Dedifferentiated amniotic fluid mesenchymal stem cell (primary cell): ENCODE data around the gene TBC1D22A.
"Not testable (repeated sequence)": the region's sequence is repeated elsewhere in the genome, so short reads cannot be mapped to it uniquely, and the experiment has no call there.

ENCODE experiments used
- DNase-seq: peaks from one replicate; pipeline ENCODE4 v3.0.0-alpha.2; 2016; ENCODE audit errors: extremely low spot score

The TBC1D22A gene

GRCh38 chr22:46812788-46813187 lies 50.3 kb downstream of the TBC1D22A start:
- no peak for DNase-seq

GRCh38 chr22:46813816-46814597 lies 51.6 kb downstream of the TBC1D22A start:
- DNase-seq, result peak; percentile 47

- DNase-seq, result no peak
Observed at GRCh38 chr22:46815132-46815531, 52.7 kb downstream of the TBC1D22A start.

- no peak for DNase-seq
Observed at GRCh38 chr22:46815559-46815895, 53.1 kb downstream of the TBC1D22A start.

GRCh38 chr22:46815896-46816731 lies 53.7 kb downstream of the TBC1D22A start:
- DNase-seq, result peak; percentile 64

- DNase-seq, result not testable (repeated sequence)
Observed at GRCh38 chr22:46817390-46817789, 54.9 kb downstream of the TBC1D22A start.

GRCh38 chr22:46823248-46823647 lies 60.8 kb downstream of the TBC1D22A start:
- no peak for DNase-seq

- DNase-seq, result no peak
Observed at GRCh38 chr22:46823654-46824053, 61.2 kb downstream of the TBC1D22A start.

- no peak for DNase-seq
Observed at GRCh38 chr22:46824344-46824909, 62.0 kb downstream of the TBC1D22A start.

- no peak for DNase-seq
Observed at GRCh38 chr22:46824980-46825544, 62.6 kb downstream of the TBC1D22A start.

- no peak for DNase-seq
Observed at GRCh38 chr22:46826438-46827135, 64.1 kb downstream of the TBC1D22A start.

- DNase-seq, result no peak
Observed at GRCh38 chr22:46827136-46827780, 64.8 kb downstream of the TBC1D22A start.

GRCh38 chr22:46827781-46828180 lies 65.3 kb downstream of the TBC1D22A start:
- DNase-seq, result no peak

- no peak for DNase-seq
Observed at GRCh38 chr22:46828323-46828900, 66.0 kb downstream of the TBC1D22A start.

- DNase-seq, result peak; percentile 78
Observed at GRCh38 chr22:46829117-46829891, 66.9 kb downstream of the TBC1D22A start.

GRCh38 chr22:46829941-46830715 lies 67.7 kb downstream of the TBC1D22A start:
- peak; percentile 41 for DNase-seq

- no peak for DNase-seq
Observed at GRCh38 chr22:46830841-46831240, 68.4 kb downstream of the TBC1D22A start.

GRCh38 chr22:46833228-46833627 lies 70.8 kb downstream of the TBC1D22A start:
- DNase-seq, result no peak

- DNase-seq, result no peak
Observed at GRCh38 chr22:46834021-46834737, 71.7 kb downstream of the TBC1D22A start.
